ENCODE results near the gene TMCC2.
A peak's percentile ranks its signal among the peaks of the same experiment; 100 is the strongest.
"Not testable (repeated sequence)": the region's sequence is repeated elsewhere in the genome, so short reads cannot be mapped to it uniquely, and the experiment has no call there.

TMCC2 gene

GRCh38 chr1:205285381-205286101 is 57.8 kb downstream of the TMCC2 start:
- DNase-seq = peak; percentile 69

GRCh38 chr1:205286335-205286950 is 58.7 kb downstream of the TMCC2 start:
- peak; percentile 87 for DNase-seq

- no peak for DNase-seq
Observed at GRCh38 chr1:205287076-205287475, 59.3 kb downstream of the TMCC2 start.

DNA sequence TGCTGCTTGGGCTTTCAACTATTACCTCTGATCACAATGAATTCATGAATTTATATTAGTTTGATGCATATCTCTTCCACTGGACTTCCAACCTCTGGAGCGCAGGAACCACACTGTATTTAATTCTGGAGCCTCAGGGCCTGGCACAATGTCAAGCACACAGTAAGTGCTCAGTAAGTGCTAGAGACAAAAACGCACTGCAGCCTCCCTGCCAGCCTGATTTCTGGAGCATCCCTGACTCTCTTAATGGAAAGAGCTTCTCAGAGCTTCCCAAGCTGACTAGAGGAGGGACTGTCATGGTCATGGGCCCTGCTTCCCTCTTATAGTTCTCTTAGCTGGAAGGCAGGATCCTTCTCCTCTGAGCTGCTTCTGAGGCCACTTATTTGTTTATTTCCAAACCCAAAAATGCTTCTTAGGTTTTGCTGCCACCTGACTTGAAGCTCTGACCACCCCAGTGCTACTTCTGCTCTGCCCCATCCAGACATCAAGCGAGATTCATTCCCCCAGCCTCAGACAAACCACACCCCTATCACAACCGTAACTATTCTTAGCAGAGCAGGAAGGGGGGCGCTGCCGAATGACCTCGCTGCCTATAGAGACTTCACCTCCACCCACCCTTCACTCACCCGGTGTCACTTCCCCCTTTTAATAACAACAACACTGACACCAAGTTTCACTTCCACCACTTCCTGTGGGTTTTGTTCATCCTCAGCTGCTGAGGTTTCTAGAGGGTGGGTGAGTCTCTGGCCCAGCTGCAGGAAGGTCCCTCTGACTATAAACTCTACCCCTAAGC is 60.2 kb downstream of the TMCC2 start:
- DNase-seq = peak; percentile 90

- DNase-seq = no peak
Observed at GRCh38 chr1:205291596-205291995, 63.9 kb downstream of the TMCC2 start.

GRCh38 chr1:205293350-205294074 is 65.8 kb downstream of the TMCC2 start:
- DNase-seq = no peak

DNA sequence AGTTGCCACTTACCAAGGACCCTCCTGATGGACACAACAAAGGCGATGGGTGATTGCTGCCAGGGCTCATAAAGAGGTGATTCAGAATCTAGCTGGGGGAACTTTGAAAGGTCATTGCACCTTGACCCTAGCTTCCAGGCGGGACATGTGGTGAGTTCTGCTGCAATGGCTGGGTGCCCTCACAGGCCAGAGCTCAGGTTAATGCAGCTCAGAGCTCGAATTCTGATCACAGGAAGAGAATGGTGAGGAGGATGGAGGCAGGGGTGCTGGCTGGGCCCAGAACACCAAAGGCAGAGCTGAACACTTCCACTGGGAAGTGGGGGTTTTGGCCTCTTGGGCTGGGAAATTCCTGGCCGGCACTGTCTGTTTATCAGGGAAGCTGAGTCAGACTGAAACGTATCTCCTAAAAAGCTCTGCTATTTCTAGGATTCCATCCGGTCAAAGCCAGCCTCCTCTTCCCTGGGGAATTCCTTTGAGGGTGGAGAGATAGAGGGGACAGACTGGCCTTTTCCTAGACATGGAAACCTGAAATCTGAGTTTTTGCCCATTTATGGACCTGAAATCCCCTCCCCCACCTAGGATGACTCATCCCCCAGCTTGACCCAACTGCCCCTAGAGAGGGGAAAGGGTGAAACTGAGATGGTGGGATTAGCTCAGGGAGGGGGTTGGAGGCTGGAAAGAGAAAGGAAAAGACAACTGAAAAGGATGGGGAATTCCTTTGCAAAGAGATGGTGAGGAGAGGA is 66.6 kb downstream of the TMCC2 start:
- no peak for DNase-seq

DNA sequence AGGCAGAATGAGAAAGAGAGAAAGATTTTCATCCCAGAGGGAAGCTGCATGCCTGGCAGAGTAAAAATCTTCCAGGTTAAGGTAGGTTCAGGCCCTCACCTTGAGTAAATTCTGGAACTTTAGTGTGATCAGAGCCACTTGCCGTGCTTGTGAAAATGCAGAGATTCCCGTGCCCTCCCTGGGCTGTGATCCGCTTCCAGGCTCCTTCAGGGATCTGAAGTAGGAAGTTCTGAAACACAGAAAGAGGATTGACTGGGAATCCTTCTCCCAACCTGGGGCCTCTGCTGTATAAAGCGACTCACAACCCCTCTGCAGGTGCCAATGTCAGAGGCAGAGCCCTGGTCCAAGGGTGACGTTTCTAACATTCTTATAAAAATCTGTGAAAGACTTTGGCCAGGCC is 67.2 kb downstream of the TMCC2 start:
- no peak for DNase-seq

GRCh38 chr1:205296154-205296553 is 68.4 kb downstream of the TMCC2 start:
- DNase-seq = no peak

- DNase-seq = not testable (repeated sequence)
Observed at GRCh38 chr1:205297546-205298177, 69.9 kb downstream of the TMCC2 start.

GRCh38 chr1:205298191-205298994 is 70.6 kb downstream of the TMCC2 start:
- DNase-seq = no peak

- no peak for DNase-seq
Observed at GRCh38 chr1:205300149-205300548, 72.4 kb downstream of the TMCC2 start.

- DNase-seq = no peak
Observed at GRCh38 chr1:205301205-205301821, 73.6 kb downstream of the TMCC2 start.

- DNase-seq = no peak
Observed at GRCh38 chr1:205301842-205302588, 74.3 kb downstream of the TMCC2 start.

GRCh38 chr1:205303247-205303888 is 75.6 kb downstream of the TMCC2 start:
- DNase-seq = no peak

DNA sequence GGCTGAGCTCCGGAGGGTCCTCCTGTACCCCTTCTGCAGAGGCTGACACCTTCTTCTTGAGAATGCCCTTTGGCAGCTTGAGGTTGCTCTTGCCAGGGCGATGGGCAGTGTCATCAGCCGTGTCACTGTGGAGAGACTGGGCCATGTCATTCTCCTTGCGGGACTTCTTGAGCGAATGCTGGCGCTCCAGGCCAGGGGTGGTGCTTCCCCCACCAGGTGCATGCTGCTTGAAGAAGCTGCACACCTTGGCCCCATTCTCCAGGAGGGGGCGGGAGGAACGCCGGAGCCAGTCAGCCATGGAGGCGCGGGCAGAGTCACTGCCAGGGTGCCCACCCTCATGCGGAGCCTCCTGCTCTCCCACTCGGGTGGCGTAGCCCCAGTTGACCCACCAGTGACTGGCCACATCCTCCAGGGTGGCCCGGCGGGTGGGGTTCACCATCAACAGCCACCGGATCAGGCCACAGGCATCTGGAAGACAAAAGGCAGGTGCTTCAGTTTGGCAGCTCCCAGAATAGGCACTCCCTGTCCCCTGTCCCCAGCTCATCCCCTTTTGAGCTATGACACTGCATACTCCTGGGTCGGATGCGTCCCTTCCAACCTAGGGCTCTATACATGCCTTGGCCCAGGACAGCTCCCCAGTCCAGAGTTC is 76.4 kb downstream of the TMCC2 start:
- no peak for DNase-seq

GRCh38 chr1:205304695-205305070 is 76.9 kb downstream of the TMCC2 start:
- DNase-seq = peak; percentile 15

DNA sequence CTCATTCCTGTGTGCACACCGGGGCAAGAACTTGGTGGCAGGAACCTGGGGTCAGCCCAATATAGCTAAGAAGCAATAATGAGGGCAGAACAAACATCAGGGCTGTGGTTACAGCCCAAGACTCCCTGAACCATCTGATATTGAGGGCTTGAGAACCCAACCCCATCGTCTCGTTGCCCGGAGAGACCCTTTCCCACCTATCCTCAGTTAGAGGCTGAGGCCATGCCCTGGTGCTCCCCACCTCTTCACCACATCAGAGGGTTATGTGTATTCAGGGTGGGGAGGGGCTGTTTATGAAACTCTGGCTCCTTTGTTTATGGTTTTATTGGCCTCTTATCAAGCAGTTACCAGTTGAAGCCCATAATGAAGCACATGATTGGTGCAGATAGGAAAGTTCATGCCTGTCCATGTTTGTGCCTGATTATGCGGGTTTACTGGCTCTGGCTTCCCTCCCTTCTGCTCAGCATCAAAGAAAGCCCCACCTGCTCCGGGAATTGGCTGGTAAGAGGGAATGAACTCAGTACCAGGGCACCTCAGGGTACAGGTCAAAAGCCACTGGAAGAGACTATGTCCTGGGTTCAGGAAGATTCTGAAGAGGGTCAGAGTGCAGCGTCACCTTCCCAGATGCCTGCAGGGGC is 79.3 kb downstream of the TMCC2 start:
- DNase-seq = no peak

All from activated CD4-positive, alpha-beta T cell treated with anti-CD3 and anti-CD28 coated beads, Interleukin-10, Interleukin-2, amounts not matched to agents 100 ng/mL and 50 ng/mL, durations not matched to agents 16 hours and 8 hours (primary cell).